Activated T-helper 2 cell treated with anti-CD3 and anti-CD28 coated beads, Interferon-gamma antibody, Interleukin-2, Interleukin-4, amounts not matched to agents 10 μg/mL and 5 μg/mL and 100 μg/mL, durations not matched to agents 14 hours and 24 hours and 36 hours (primary cell): ENCODE data around the gene ELMOD2. TPM values are rescaled to one million over a fixed set of nuclear protein-coding genes. Genes with fewer than 3 reads are reported as not detected.

Experiments used
- DNase-seq: peaks from one replicate; pipeline ENCODE4 v3.0.0; 2021; ENCODE audit warnings: low spot score
- H3K27ac Mint-ChIP-seq: one replicate; pipeline ENCODE4 v1.8.0; 2021; ENCODE audit warnings: mixed read lengths
- H3K27me3 Mint-ChIP-seq: one replicate; pipeline ENCODE4 v1.8.0; 2021; ENCODE audit warnings: low read depth, mixed read lengths
- H3K36me3 Mint-ChIP-seq: one replicate; pipeline ENCODE4 v1.8.0; 2021; ENCODE audit warnings: low read depth, mixed read lengths
- H3K4me1 Mint-ChIP-seq: one replicate; pipeline ENCODE4 v1.8.0; 2021; ENCODE audit warnings: low read depth, mixed read lengths
- H3K4me3 Mint-ChIP-seq: one replicate; pipeline ENCODE4 v1.8.0; 2021; ENCODE audit warnings: low read depth, mild to moderate bottlenecking, moderate library complexity, mixed read lengths
- H3K9me3 Mint-ChIP-seq: one replicate; pipeline ENCODE4 v1.8.0; 2021; ENCODE audit warnings: mixed read lengths
- intact Hi-C: fragments of 100-400 bp; cut with micrococcal nuclease; formaldehyde crosslinking; loops from one replicate; pipeline ENCODE4 v1.15.1; 2023
- total RNA-seq: library from RNA; stranded (reverse); gene quantifications from 2 replicates; pipeline ENCODE4 v1.2.3, GENCODE V29; 2022

Gene ELMOD2
- total RNA-seq, 1 donor from 2014 or later = 15.3 TPM

DNA sequence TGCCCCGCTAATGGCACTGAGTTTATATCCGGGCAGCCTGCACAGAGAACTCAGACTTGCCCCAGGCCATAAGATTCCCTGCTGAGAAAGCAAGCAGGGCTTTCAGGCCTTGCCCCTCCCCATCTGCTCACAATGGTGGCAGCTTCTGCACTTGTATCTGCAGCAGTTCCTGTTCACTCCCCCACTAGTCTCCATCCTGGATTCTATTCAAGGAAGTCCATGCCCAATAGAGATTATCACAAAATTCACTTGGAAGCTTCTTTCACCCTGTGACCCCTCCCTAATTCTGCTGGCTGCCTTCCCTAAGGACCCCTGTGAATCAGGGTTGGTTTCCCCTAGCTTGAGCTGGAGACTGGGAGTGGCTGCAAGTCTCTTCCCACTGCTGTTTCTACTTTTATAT, 79.3 kb downstream of the ELMOD2 start:
- no peak for DNase-seq
- Mint-ChIP-seq H3K36me3 (no peaks in the 10 kb centered on the region), H3K4me1 (no peaks in the 10 kb centered on the region)

More for the DNA sequence above, 79.3 kb downstream of the ELMOD2 start:
- intact Hi-C loops = no loop called here
- Mint-ChIP-seq H3K9me3 (no peaks in the 10 kb centered on the region), H3K27me3 (peaks cover 23% of the 10 kb centered on the region), H3K27ac (no peak overlapping the region), H3K4me3 (no peak overlapping the region)

Other genes starting within 250 kb of the ELMOD2 start
- gene SCOC, start 150.5 kb upstream of the ELMOD2 start, total RNA-seq = 36.7 and 38.0 TPM in 2 replicates
- 0.11 and 0.30 TPM in 2 replicates for gene CLGN, start 96.5 kb upstream of the ELMOD2 start, total RNA-seq
- not detected in 2 replicates for gene MGAT4D, start 25.9 kb upstream of the ELMOD2 start, total RNA-seq
- not detected in 2 replicates for gene UCP1, start 44.8 kb downstream of the ELMOD2 start, total RNA-seq
- gene TBC1D9, start 232.2 kb downstream of the ELMOD2 start, total RNA-seq = 0.07 TPM in 2 replicates